Cardiac fibroblast (primary cell): Measurements from ENCODE around the gene FAM163B.

ENCODE experiments used
- DNase-seq, 2 donors: peaks; one replicate each; pipeline versions ENCODE4 v3.0.0 to v3.0.0-alpha.2; 2010; ENCODE audit warnings: low read depth in 2 of 2
- H3K4me3 ChIP-seq, 2 donors: replicated peaks in 1 of 2; 1 replicate in 1 of 2; 2 replicates in 1 of 2; pipeline ENCODE4 v1.5.1; 2011; ENCODE audit warnings: low read depth in 2 of 2, low read length in 2 of 2, mild to moderate bottlenecking in 2 of 2, moderate library complexity in 1 of 2
- CTCF ChIP-seq: IDR thresholded peaks from one replicate; pipeline ENCODE4 v1.5.1; 2011; ENCODE audit warnings: low read depth, mild to moderate bottlenecking, low read length, inconsistent platforms

The FAM163B gene

GRCh38 chr9:133595910-133596309, 13.3 kb downstream of the FAM163B start:
- no peak for DNase-seq
- no peak for TF ChIP-seq CTCF
- no peak overlapping the region for H3K4me3 ChIP-seq

GRCh38 chr9:133594310-133594709, 14.9 kb downstream of the FAM163B start:
- H3K4me3 ChIP-seq: no peak overlapping the region
- TF ChIP-seq CTCF: no peak

GRCh38 chr9:133593587-133594253, 15.5 kb downstream of the FAM163B start:
- no peak overlapping the region for H3K4me3 ChIP-seq
- no peak for TF ChIP-seq CTCF
- DNase-seq: no peak

More at GRCh38 chr9:133594310-133594709, 14.9 kb downstream of the FAM163B start:
- no peak for DNase-seq

GRCh38 chr9:133592731-133593409, 16.3 kb downstream of the FAM163B start:
- TF ChIP-seq CTCF: peak; percentile 60
- no peak overlapping the region for H3K4me3 ChIP-seq
- peak; percentile 40 to 43 for DNase-seq

GRCh38 chr9:133591985-133592384, 17.2 kb downstream of the FAM163B start:
- H3K4me3 ChIP-seq: no peak overlapping the region
- DNase-seq: no peak
- no peak for TF ChIP-seq CTCF

GRCh38 chr9:133591116-133591910, 17.9 kb downstream of the FAM163B start:
- no peak overlapping the region for H3K4me3 ChIP-seq

More at GRCh38 chr9:133591116-133591910, 17.9 kb downstream of the FAM163B start:
- no peak for TF ChIP-seq CTCF
- DNase-seq: no peak
